Omental fat pad (tissue), 4 donors: Measurements from ENCODE around the gene AGPS. TPM values are rescaled to one million over a fixed set of nuclear protein-coding genes. Genes with fewer than 3 reads are reported as not detected.

Experiments
- ATAC-seq: fragments of 150-250 bp; one replicate; pipeline ENCODE4 v1.9.1; 2016; ENCODE audit warnings: mild to moderate bottlenecking, moderate library complexity; ENCODE audit not compliant: low FRiP score
- DNase-seq: peaks from one replicate; pipeline ENCODE4 v3.0.0-alpha.2; 2019; ENCODE audit warnings: low spot score
- CTCF ChIP-seq, 3 donors: fragments of 450-650 bp; IDR thresholded peaks; one replicate each; pipeline ENCODE4 v1.5.1; 2016 to 2017; ENCODE audit warnings: antibody characterized with exemption in 3 of 3, mild to moderate bottlenecking in 3 of 3, moderate library complexity in 2 of 3
- total RNA-seq, 4 donors: library from RNA; depleted of rRNA; stranded (reverse); fragments of >200 nt; gene quantifications; one replicate each; pipeline ENCODE4 v1.1.0, GENCODE V29; 2016

The AGPS gene
- total RNA-seq, 4 donors from 2014 or later: 21.6 to 33.0 (median 29.0) TPM

GRCh38 chr2:177585234-177585863, 192.8 kb downstream of the AGPS start:
- DNase-seq (no peak), ATAC-seq (no peak)
- no peak for TF ChIP-seq CTCF (IDR thresholded peaks at IDR 0.05)

- DNase-seq: no peak
- no peak for TF ChIP-seq CTCF (IDR thresholded peaks at IDR 0.05)
- no peak for ATAC-seq
These were observed 193.6 kb downstream of the AGPS start for GRCh38 chr2:177586154-177586553.

GRCh38 chr2:177587371-177587770, 194.8 kb downstream of the AGPS start:
- DNase-seq (no peak), ATAC-seq (no peak)
- TF ChIP-seq CTCF (IDR thresholded peaks at IDR 0.05): no peak

- TF ChIP-seq CTCF (IDR thresholded peaks at IDR 0.05): no peak
- no peak for DNase-seq
- no peak for ATAC-seq
These were observed 196.1 kb downstream of the AGPS start for GRCh38 chr2:177588671-177589070.

GRCh38 chr2:177589186-177589585, 196.6 kb downstream of the AGPS start:
- no peak for TF ChIP-seq CTCF (IDR thresholded peaks at IDR 0.05)
- ATAC-seq (no peak), DNase-seq (no peak)

GRCh38 chr2:177592397-177592796, 199.8 kb downstream of the AGPS start:
- no peak for ATAC-seq

More at GRCh38 chr2:177592397-177592796, 199.8 kb downstream of the AGPS start:
- DNase-seq: no peak
- no peak for TF ChIP-seq CTCF (IDR thresholded peaks at IDR 0.05)
